GM19043 (cell line): ENCODE measurements around the gene TEX10.
"Not testable (repeated sequence)": the region's sequence is repeated elsewhere in the genome, so short reads cannot be mapped to it uniquely, and the experiment has no call there.

Source experiments
- ATAC-seq: cut with Tn5 transposase; IDR thresholded peaks from one replicate; pipeline ENCODE4 v1.9.1; 2021; ENCODE audit warnings: low read depth; ENCODE audit not compliant: unreplicated experiment

TEX10 gene

GRCh38 chr9:100352727-100353505 lies at the start of gene TEX10:
TSS of gene TEX10 (minus strand) at chr9:100352942. CDS start at chr9:100349363, 3,579 bp downstream.
- ATAC-seq: peak; percentile 73

DNA sequence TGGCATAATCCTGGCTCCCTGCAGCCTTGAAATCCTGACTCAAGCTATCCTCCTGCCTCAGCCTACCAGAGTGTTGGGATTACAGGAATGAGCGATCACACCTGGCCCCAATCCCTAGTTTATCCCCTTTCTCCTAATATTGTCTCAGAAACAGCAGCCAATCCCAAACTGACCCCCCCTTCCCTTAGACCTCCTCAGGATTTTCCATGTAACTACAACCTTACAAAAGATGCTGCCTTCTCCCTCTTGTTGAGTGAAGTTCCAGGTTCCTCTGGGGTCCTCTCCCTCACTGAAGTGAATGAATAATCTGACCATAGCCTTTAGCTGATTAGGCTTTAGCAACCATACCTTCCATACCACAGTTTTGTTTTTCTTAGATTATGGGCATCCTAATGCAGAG lies 48.3 kb upstream of the TEX10 start:
- ATAC-seq: no peak

DNA sequence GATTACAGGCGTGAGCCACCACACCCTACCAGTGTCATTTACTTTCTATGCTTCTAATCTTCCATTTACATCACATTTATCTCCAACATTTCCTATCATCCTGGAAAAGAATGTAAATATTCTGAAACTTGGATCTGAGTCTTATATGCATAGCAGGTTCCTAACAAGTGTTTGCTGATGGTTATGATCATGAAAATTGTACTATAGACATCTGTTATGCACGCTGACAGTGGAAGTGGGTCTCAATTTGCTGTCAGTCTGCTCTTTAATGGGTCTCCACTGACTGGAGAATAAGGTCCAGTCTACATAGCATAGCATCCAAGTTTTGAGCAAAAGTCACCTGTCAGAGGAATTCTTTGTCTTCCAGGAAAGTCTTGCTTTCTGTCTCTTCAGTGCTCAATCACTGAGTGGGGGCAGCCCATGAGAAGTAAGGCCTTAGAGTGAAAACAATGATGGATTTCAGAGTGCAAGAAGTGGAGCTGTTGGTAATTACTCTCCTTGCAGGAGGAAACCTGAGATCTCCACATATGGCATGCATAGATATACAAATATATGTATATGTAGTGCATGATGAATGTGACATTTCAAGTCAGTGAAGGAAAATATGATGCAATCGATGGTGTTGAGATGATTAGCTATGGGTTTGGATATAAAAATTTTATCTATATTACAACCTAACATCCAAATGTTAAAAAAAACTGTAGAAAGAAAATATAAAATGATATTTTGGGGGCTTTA lies 45.0 kb upstream of the TEX10 start:
- ATAC-seq: no peak

DNA sequence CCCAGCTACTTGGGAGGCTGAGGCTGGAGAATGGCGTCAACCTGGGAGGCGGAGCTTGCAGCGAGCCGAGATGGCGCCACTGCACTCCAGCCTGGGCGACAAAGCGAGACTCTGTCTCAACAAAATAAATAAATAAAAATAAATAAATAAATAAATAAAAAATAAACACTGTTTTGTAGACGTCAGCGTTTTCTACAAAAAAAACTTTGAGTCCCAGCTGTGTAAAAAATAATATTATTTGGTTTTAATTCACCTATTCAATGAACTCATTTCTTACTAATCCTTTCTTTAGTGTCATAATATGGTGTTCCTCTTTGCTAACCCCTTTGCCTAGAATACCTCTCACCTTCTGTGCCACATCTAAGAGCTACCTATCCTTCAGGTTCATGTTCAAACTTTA lies 44.0 kb upstream of the TEX10 start:
- no peak for ATAC-seq

GRCh38 chr9:100394816-100395215 lies 42.1 kb upstream of the TEX10 start:
- ATAC-seq: no peak

DNA sequence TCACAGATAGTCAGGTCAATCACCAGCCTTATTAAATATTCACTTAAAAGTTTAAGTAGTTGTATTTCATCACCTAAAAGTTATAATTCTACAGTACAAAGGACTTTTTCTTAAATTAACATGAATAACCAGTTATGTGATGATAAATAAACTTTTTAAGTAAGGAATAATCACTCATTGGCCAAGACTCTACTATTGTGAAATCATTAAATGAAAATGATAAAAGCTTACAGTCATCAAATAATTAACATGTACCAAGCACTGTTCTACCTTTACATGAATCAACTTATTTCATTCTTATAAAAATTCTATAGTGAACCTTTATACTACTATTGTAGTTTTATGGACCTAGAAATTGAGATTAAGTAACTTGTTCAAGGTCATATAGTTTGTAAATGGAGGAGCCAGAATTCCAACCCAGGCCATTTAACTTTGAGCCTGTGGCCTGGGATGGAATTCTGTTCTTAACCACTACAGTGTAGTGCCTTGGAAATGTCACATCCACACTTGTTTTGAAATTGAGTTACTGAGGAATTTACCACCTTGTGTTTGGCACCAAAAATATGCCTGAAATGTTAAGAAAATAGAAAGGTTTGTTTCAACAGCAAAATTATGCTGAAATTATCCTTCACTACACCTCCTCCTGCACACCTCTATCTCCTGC lies 41.4 kb upstream of the TEX10 start:
- ATAC-seq: no peak

GRCh38 chr9:100392989-100393388 lies 40.2 kb upstream of the TEX10 start:
- ATAC-seq: not testable (repeated sequence)

DNA sequence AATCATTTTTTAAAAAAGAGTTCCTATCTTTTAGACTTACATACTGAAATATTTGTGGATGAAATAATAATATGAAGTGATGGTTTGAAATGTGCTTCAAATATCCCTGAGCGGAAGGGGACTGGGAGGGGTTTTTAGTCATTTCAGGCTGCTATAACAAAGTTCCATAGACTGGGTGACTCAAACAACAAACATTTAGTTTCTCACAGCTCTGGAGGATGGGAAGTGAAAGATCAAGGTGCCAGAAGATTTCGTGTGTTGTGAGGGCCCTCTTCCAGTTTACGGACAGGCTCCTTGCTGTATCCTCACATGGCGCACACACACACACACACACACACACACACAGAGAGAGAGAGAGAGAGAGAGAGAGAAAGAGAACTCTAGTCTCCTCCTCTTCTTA lies 27.1 kb upstream of the TEX10 start:
- no peak for ATAC-seq

- no peak for ATAC-seq
These were observed 24.3 kb upstream of the TEX10 start for GRCh38 chr9:100377015-100377414.

GRCh38 chr9:100375658-100376057 lies 22.9 kb upstream of the TEX10 start:
- ATAC-seq: no peak

GRCh38 chr9:100372648-100373047 lies 19.9 kb upstream of the TEX10 start:
- ATAC-seq: no peak

DNA sequence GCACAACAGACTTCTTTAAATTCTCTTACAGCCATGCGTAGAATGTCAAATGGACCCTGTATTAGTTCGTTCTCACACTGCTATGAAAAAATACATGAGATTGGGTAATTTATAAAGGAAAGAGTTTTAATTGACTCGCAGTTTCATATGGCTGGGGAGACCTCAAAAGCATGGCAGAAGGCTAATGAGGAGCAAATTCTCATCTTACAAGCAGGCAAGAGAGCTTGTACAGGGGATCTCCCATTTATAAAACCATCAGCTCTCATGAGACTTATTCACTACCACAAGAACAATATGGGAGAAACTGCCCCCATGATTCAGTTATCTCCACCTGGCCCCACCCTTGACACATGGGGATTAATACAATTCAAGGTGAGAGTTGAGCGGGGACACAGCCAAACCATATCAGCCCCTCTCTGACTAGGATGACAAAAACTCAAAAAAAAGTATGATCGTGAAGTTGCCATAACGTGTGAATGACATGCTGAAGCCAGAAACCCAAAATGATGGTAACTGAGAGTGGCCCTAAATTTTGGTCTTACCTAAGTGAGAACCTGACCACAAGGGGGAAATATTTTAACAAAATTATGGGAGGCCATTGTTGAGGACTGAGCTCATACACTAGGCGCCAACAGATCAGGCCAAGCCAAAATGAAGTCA lies 17.5 kb upstream of the TEX10 start:
- ATAC-seq: no peak

GRCh38 chr9:100368672-100369071 lies 15.9 kb upstream of the TEX10 start:
- no peak for ATAC-seq

DNA sequence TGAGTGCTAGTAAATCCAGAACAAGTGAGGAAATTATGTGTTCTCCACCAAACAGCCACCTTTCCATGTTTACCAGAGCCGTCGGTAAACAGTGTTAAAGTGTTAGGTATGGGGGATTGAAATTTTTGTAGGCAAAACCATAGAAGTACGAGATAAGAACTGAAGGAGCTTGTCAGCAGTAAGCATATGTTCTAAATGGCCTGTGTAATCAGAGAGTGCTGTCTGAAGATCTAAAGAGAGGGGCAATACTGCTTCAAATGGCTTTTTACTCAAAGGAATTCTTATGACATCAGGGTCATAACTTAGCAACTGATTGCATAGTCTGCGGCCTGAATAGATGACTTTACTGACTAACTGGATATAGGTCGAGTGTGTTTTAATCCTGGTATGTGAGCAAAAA lies 13.4 kb upstream of the TEX10 start:
- ATAC-seq: no peak

- ATAC-seq: no peak
These were observed 11.3 kb upstream of the TEX10 start for GRCh38 chr9:100364013-100364412.

GRCh38 chr9:100359057-100359456 lies 6.3 kb upstream of the TEX10 start:
- ATAC-seq: no peak

DNA sequence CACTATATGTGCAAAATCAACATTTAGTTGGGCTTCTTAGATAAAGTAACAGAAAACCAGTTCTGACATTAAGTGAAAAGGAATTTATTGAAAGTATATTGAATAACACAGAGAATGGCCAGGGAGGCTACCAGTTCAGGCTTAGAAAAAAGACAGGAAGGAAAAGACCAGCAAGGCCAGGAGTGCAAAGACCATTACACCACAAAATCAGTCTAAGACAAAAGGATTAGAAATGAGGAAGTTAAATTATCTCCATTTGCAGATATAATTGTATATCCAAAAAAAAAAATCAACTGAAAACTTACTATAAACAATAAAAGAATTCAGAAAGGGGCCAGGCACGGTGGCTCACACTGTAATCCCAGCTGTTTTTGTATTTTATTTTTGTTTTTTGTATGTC lies 4.8 kb upstream of the TEX10 start:
- ATAC-seq: no peak

GRCh38 chr9:100355561-100355960 lies 2.8 kb upstream of the TEX10 start:
- no peak for ATAC-seq

- no peak for ATAC-seq
These were observed 1.5 kb upstream of the TEX10 start for GRCh38 chr9:100354121-100354800.

DNA sequence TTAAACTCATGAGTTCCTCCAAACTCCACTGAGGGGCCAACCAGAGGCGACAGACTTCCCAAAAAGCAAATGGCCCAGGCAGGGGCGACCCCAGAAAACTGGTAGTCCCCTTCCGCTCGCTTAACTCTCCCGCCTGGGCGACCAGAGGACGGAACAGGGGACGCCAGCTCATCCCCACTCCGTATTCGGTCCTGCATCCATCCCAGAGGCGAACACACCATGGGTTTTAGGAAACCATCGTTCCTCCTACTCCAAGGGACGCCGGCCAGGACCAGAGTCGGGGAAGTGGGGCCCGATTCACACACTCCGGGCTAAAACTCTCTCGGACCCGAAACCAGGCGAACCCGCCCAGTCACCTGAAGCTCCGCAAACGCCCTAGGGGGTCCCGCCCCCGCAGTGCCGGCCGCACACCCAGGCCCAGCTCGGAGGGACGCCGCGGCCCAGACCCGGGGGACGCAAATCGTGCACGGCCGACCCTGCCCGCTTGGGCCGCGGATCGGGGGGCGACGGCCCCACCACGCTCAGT lies 478 bp downstream of the TEX10 start:
- peak; percentile 32 for ATAC-seq
